ENCODE results near the gene ARHGAP15.

DNA sequence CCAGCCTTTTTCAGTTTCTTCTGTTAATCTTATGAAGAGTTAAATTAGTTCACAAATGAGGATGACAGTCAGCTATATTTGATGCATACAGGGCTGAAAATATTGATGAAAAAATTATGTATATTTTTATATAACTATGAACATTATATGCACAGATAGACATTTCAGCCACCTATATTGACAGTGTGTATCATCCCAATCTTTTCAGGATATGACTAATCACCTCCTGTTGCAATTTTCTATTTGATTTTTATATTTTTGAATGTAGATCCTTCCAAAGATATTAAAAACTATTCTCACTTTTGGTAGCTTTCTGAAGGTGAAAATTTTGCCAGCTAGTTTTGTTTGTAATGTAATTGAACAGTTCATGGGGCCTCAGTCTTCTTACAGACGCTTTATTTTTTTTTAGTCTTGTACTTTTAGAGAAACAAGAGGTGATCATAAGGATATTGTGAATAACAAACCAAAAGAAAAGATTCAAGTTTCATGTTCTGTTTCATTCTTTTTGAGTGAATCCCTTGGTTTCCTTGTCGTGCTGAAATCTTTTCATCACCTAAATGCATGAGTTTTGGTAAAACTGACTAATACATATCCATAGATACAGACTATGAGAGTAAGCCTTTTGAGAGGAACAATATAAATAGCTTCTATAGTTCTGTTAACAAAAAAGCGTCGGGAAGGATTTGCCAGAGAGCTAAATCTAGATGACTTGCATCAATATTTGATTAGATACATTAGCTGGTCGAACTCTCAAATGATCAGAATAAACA is 123.1 kb downstream of the ARHGAP15 start:
- no peak for TF ChIP-seq REST (IDR thresholded peaks at IDR 0.05; ENCODE audit: insufficient read depth in 1 of 2, low read depth in 2 of 2, low read length in 1 of 2)
- no peak for TF ChIP-seq CTCF (IDR thresholded peaks at IDR 0.05)
- no peak for TF ChIP-seq POLR2AphosphoS5 (IDR thresholded peaks at IDR 0.05; ENCODE audit: low read depth, low read length)
- no peak for TF ChIP-seq TCF7L2 (IDR thresholded peaks at IDR 0.05; ENCODE audit: low read depth, low read length)
